CD8-positive, alpha-beta memory T cell (primary cell): Measurements from ENCODE around the gene RXRB. TPM values are rescaled to one million over a fixed set of nuclear protein-coding genes. Genes with fewer than 3 reads are reported as not detected.
"Not testable (repeated sequence)": the region's sequence is repeated elsewhere in the genome, so short reads cannot be mapped to it uniquely, and the experiment has no call there.

Experiments
- CTCF ChIA-PET: fragments of 350-600 bp; sonication (Branson Sonifier 250); formaldehyde crosslinking; loops from one replicate; lab custom pipeline; 2021; ENCODE audit warnings: antibody characterized with exemption; lab: Charles Lee
- POLR2A ChIA-PET: fragments of 350-600 bp; sonication (Branson Sonifier 250); formaldehyde crosslinking; loops from one replicate; lab custom pipeline; 2021; ENCODE audit warnings: antibody characterized with exemption; lab: Charles Lee
- DNase-seq, 5 donors: peaks; one replicate each; pipeline versions ENCODE4 v3.0.0 to v3.0.0-alpha.2; 2020 to 2022; ENCODE audit warnings: mixed read lengths in 1 of 5
- H3K27ac ChIP-seq: one replicate; pipeline ENCODE4 v1.7.0; 2013; ENCODE audit warnings: low read depth, mild to moderate bottlenecking, low read length, moderate library complexity
- H3K27me3 ChIP-seq: 2 replicates; pipeline ENCODE4 v1.7.0; 2013; ENCODE audit warnings: low read length, mild to moderate bottlenecking; ENCODE audit not compliant: insufficient read depth, poor library complexity, severe bottlenecking
- H3K36me3 ChIP-seq: 2 replicates; pipeline ENCODE4 v1.7.0; 2013; ENCODE audit warnings: mild to moderate bottlenecking, low read length, moderate library complexity; ENCODE audit not compliant: insufficient read depth
- H3K4me1 ChIP-seq: 2 replicates; pipeline ENCODE4 v1.7.0; 2013; ENCODE audit warnings: mild to moderate bottlenecking, low read length, moderate library complexity; ENCODE audit not compliant: insufficient read depth
- H3K4me3 ChIP-seq: 2 replicates; pipeline ENCODE4 v1.7.0; 2013; ENCODE audit warnings: mild to moderate bottlenecking, low read length
- H3K9me3 ChIP-seq: 2 replicates; pipeline ENCODE4 v1.7.0; 2013; ENCODE audit warnings: mild to moderate bottlenecking, low read length
- H3K27ac Mint-ChIP-seq, 8 donors: one replicate each; pipeline ENCODE4 v1.8.0; 2020 to 2021; ENCODE audit warnings: mixed read lengths in 8 of 8, mild to moderate bottlenecking in 6 of 8, inconsistent platforms in 3 of 8, moderate library complexity in 3 of 8
- H3K27me3 Mint-ChIP-seq, 2 donors: one replicate each; pipeline ENCODE4 v1.8.0; 2020 to 2021; ENCODE audit warnings: mixed read lengths in 2 of 2, mild to moderate bottlenecking in 1 of 2, moderate library complexity in 1 of 2
- H3K36me3 Mint-ChIP-seq, 3 donors: one replicate each; pipeline ENCODE4 v1.8.0; 2020 to 2021; ENCODE audit warnings: mixed read lengths in 3 of 3, inconsistent platforms in 1 of 3, mild to moderate bottlenecking in 1 of 3
- H3K4me1 Mint-ChIP-seq, 3 donors: one replicate each; pipeline ENCODE4 v1.8.0; 2020 to 2021; ENCODE audit warnings: mixed read lengths in 3 of 3, inconsistent platforms in 1 of 3, mild to moderate bottlenecking in 1 of 3
- H3K4me3 Mint-ChIP-seq, 7 donors: one replicate each; pipeline ENCODE4 v1.8.0; 2020 to 2021; ENCODE audit warnings: mixed read lengths in 7 of 7, mild to moderate bottlenecking in 6 of 7, moderate library complexity in 4 of 7, inconsistent platforms in 2 of 7
- H3K9me3 Mint-ChIP-seq, 5 donors: one replicate each; pipeline ENCODE4 v1.8.0; 2020 to 2022; ENCODE audit warnings: mixed read lengths in 5 of 5, mild to moderate bottlenecking in 3 of 5, moderate library complexity in 2 of 5, inconsistent platforms in 1 of 5
- polyA plus RNA-seq: library from polyadenylated mRNA; unstranded; fragments of 300-500 nt; fragmentation: Illumina TruSeq; gene quantifications from one replicate; pipeline ENCODE4 v1.2.3, GENCODE V29; 2021
- total RNA-seq, 2 experiments: library from RNA; stranded (reverse); gene quantifications; one replicate each; pipeline ENCODE4 v1.2.3, GENCODE V29; 2021

Gene RXRB
- total and polyA plus RNA-seq, 3 experiments from 2014 or later: 8.5 to 51.4 (median 47.1) TPM

DNA sequence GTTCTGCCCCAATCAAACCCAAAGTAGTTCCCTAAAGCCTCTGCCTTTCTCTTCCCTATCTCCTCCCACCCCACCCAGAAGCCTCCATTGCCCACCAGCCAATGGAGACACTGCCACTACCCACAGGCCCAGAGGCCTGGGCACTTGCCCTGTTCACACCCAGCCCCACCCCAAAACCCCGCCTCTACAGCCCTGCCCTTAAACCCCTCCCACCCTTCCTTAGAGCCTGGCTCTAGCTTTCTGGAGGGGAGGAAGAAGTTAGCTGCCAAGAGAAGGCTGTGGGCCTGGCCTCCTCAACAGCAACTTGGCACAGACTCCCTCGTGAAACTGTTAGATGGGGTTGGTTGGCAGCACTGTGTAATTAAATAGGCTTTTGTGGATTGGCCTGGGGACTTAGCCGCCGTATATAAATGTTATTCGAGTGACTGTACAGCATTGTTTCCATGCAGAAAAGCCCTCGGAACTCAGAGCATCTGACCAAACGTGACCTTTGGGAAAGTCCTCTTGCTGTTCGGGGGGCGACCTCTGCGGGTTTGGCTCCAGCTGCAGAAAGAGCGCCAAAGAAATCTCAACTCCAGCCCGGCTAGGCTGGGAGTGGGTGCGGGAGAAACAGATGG is 39.6 kb downstream of the RXRB start:
- CTCF ChIA-PET: interaction anchor here (1.1 to 9.7 kb wide), 7 partner anchors 11 to 187 kb away, joined by 3 to 101 read pairs (median 6); no protein-coding TSS in a partner anchor

GRCh38 chr6:33160096-33160495 is 40.4 kb downstream of the RXRB start:
- no peak overlapping the region for H3K4me3 ChIP-seq
- Mint-ChIP-seq H3K27me3 (peaks cover 3 to 16% of the 10 kb centered on the region in 2 donors), H3K4me1 (peaks cover 8 to 11% (median 11%) of the 10 kb centered on the region in 3 donors), H3K27ac (no peak overlapping the region), H3K9me3 (no peaks in the 10 kb centered on the region), H3K36me3 (no peaks in the 10 kb centered on the region), H3K4me3 (no peak overlapping the region)
- no peaks in the 10 kb centered on the region for H3K9me3 ChIP-seq
- CTCF ChIA-PET: interaction anchor here (1.1 to 9.7 kb wide), 6 partner anchors 10 to 188 kb away, joined by 3 to 101 read pairs (median 4); no protein-coding TSS in a partner anchor
- no peak overlapping the region for H3K27ac ChIP-seq
- DNase-seq: no peak
- no peaks in the 10 kb centered on the region for H3K36me3 ChIP-seq
- peaks cover 11% of the 10 kb centered on the region for H3K4me1 ChIP-seq
- H3K27me3 ChIP-seq: peaks cover 3% of the 10 kb centered on the region
- POLR2A ChIA-PET: no interaction called here

More for the DNA sequence above, 39.6 kb downstream of the RXRB start:
- H3K36me3 Mint-ChIP-seq: no peaks in the 10 kb centered on the region
- peaks cover 3 to 18% of the 10 kb centered on the region in 2 donors for H3K27me3 Mint-ChIP-seq
- H3K9me3 Mint-ChIP-seq: no peaks in the 10 kb centered on the region
- H3K4me3 Mint-ChIP-seq: peak overlapping the region in 1 of 7 donors; percentile 79
- POLR2A ChIA-PET: interaction anchor here (2.3 kb wide), 1 partner anchor 88 kb away, joined by 13 read pairs; no protein-coding TSS in a partner anchor
- Histone ChIP-seq H3K27ac (no peak overlapping the region), H3K4me3 (no peak overlapping the region), H3K9me3 (no peaks in the 10 kb centered on the region), H3K27me3 (peaks cover 3% of the 10 kb centered on the region), H3K4me1 (peaks cover 11% of the 10 kb centered on the region), H3K36me3 (no peaks in the 10 kb centered on the region)
- peaks cover 8 to 11% (median 11%) of the 10 kb centered on the region in 3 donors for H3K4me1 Mint-ChIP-seq
- DNase-seq: no peak
- peak overlapping the region in 2 of 8 donors; percentile 69 to 82 for H3K27ac Mint-ChIP-seq

DNA sequence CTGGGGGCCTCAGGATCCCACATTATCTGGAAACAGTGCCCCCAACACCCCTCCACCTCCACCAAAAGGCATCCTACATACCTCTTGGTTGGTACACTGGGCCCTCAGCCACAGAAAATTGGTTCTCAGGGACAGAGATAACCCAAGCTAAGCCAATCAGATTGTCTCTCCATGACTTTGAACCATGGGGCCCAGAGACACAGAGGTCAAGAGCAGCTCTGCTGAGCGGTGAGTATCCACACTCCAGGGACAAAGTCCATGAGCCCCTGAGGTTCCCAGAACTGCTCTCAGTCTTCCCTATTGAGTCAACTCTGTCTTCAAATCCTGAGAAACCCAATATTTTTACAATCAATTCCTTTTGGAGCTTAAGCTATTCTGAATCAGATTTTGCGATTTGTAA is 43.5 kb downstream of the RXRB start:
- no peaks in the 10 kb centered on the region for H3K27me3 ChIP-seq
- peaks cover 9% of the 10 kb centered on the region for H3K4me1 ChIP-seq
- Mint-ChIP-seq H3K4me3 (no peak overlapping the region), H3K4me1 (peaks cover 8 to 10% (median 8%) of the 10 kb centered on the region in 3 donors), H3K36me3 (peaks cover 0 to 7% (median 0%) of the 10 kb centered on the region in 3 donors), H3K9me3 (peaks cover 7 to 14% (median 10%) of the 10 kb centered on the region in 5 donors), H3K27me3 (peaks cover 3 to 29% of the 10 kb centered on the region in 2 donors), H3K27ac (peak overlapping the region in 2 of 8 donors; percentile 4 to 34)
- CTCF ChIA-PET: interaction anchor here (9.7 kb wide), 1 partner anchor 93 kb away, joined by 101 read pairs; no protein-coding TSS in a partner anchor
- no peak overlapping the region for H3K27ac ChIP-seq
- H3K9me3 ChIP-seq: no peaks in the 10 kb centered on the region
- no peaks in the 10 kb centered on the region for H3K36me3 ChIP-seq
- POLR2A ChIA-PET: no interaction called here
- DNase-seq: no peak
- H3K4me3 ChIP-seq: no peak overlapping the region

GRCh38 chr6:33156561-33156960 is 43.9 kb downstream of the RXRB start:
- Mint-ChIP-seq H3K36me3 (peaks cover 0 to 7% (median 0%) of the 10 kb centered on the region in 3 donors), H3K4me1 (peaks cover 4 to 6% (median 5%) of the 10 kb centered on the region in 3 donors), H3K4me3 (no peak overlapping the region), H3K9me3 (peaks cover 10 to 18% (median 14%) of the 10 kb centered on the region in 5 donors), H3K27ac (peak overlapping the region in 1 of 8 donors; percentile 4), H3K27me3 (peaks cover 2 to 29% of the 10 kb centered on the region in 2 donors)
- Histone ChIP-seq H3K4me1 (peaks cover 5% of the 10 kb centered on the region), H3K9me3 (no peaks in the 10 kb centered on the region), H3K27me3 (no peaks in the 10 kb centered on the region), H3K4me3 (no peak overlapping the region), H3K27ac (no peak overlapping the region), H3K36me3 (no peaks in the 10 kb centered on the region)
- CTCF ChIA-PET: interaction anchor here (9.7 kb wide), 1 partner anchor 93 kb away, joined by 101 read pairs; no protein-coding TSS in a partner anchor
- DNase-seq: no peak
- POLR2A ChIA-PET: no interaction called here

DNA sequence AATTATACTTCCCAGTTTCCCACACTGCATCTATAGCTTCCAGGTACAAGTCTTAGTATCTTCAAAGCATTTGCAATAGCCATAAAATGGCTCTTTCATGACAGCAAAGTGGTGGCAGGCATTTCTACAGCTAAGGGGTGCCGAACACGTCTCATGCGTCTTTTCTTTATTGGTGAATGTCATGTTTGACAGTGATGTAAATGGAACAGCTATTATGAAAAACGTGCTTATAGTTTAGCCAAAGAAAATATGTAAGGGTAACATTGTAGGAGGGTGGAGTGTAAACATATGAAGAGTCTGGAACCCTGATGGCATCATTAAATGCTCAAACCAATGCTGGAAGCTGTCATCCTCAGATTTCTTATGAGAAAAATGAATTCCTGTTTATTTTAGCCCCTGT is 46.1 kb downstream of the RXRB start:
- Mint-ChIP-seq H3K9me3 (peaks cover 10 to 22% (median 15%) of the 10 kb centered on the region in 5 donors), H3K36me3 (peaks cover 0 to 7% (median 0%) of the 10 kb centered on the region in 3 donors)

GRCh38 chr6:33151050-33151449 is 49.4 kb downstream of the RXRB start:
- no peaks in the 10 kb centered on the region for H3K9me3 ChIP-seq
- H3K27ac ChIP-seq: no peak overlapping the region
- no peaks in the 10 kb centered on the region for H3K36me3 ChIP-seq
- peaks cover 4% of the 10 kb centered on the region for H3K27me3 ChIP-seq
- ChIA-PET CTCF (interaction anchor here (1.0 to 2.4 kb wide), 4 partner anchors 8 to 137 kb away, joined by 3 to 8 read pairs (median 5); no protein-coding TSS in a partner anchor), POLR2A (no interaction called here)
- H3K4me3 Mint-ChIP-seq: no peak overlapping the region
- peaks cover 10 to 22% (median 15%) of the 10 kb centered on the region in 5 donors for H3K9me3 Mint-ChIP-seq
- H3K4me1 Mint-ChIP-seq: no peaks in the 10 kb centered on the region
- H3K27ac Mint-ChIP-seq: no peak overlapping the region
- no peak overlapping the region for H3K4me3 ChIP-seq
- peaks cover 9 to 45% of the 10 kb centered on the region in 2 donors for H3K27me3 Mint-ChIP-seq
- peaks cover 0 to 7% (median 0%) of the 10 kb centered on the region in 3 donors for H3K36me3 Mint-ChIP-seq
- H3K4me1 ChIP-seq: no peaks in the 10 kb centered on the region
- DNase-seq: no peak

More for the DNA sequence above, 46.1 kb downstream of the RXRB start:
- H3K27me3 ChIP-seq: peaks cover 4% of the 10 kb centered on the region
- ChIA-PET CTCF (interaction anchor here (1.2 to 2.7 kb wide), 2 partner anchors 44 to 94 kb away, joined by 3 to 9 read pairs; no protein-coding TSS in a partner anchor), POLR2A (interaction anchor here (1.1 kb wide), 1 partner anchor 94 kb away, joined by 7 read pairs; no protein-coding TSS in a partner anchor)
- H3K4me1 ChIP-seq: no peaks in the 10 kb centered on the region
- peaks cover 4 to 41% of the 10 kb centered on the region in 2 donors for H3K27me3 Mint-ChIP-seq
- H3K9me3 ChIP-seq: no peaks in the 10 kb centered on the region
- no peak overlapping the region for H3K27ac ChIP-seq
- no peaks in the 10 kb centered on the region for H3K36me3 ChIP-seq
- H3K4me1 Mint-ChIP-seq: no peaks in the 10 kb centered on the region
- no peak overlapping the region for H3K4me3 ChIP-seq
- no peak overlapping the region for H3K27ac Mint-ChIP-seq
- no peak overlapping the region for H3K4me3 Mint-ChIP-seq
- no peak for DNase-seq

DNA sequence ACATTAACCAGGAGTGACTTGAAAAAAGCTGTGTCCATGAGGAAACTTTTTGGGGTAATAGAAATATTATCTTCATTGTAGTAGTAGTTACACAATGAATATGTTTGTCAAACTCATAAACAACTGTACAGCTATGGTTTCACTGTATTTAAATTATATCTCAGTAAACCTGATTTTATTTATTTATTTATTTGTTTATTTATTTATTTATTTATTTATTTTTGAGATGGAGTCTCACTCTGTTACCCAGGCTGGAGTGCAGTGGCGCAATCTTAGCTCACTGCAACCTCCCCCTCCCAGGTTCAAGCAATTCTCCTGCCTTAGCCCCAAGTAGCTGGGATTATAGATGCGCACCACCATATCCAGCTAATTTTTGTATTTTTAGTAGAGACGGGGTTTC is 49.9 kb downstream of the RXRB start:
- H3K36me3 Mint-ChIP-seq, H3K4me1 Mint-ChIP-seq, H3K4me3 Mint-ChIP-seq, H3K27me3 ChIP-seq, H3K27ac ChIP-seq, H3K4me3 ChIP-seq, DNase-seq, H3K4me1 ChIP-seq, POLR2A ChIA-PET, H3K36me3 ChIP-seq, H3K27ac Mint-ChIP-seq, H3K9me3 ChIP-seq: not testable (repeated sequence)
- Mint-ChIP-seq H3K9me3 (peaks cover 10 to 22% (median 15%) of the 10 kb centered on the region in 5 donors), H3K27me3 (peaks cover 11 to 48% of the 10 kb centered on the region in 2 donors)
- CTCF ChIA-PET: interaction anchor here (1.0 to 3.3 kb wide), 7 partner anchors 8 to 136 kb away, joined by 3 to 20 read pairs (median 6); no protein-coding TSS in a partner anchor
